MM.1S (cell line): ENCODE measurements around the gene TREML1.

ENCODE experiments used
- EZH2 ChIP-seq: fragments of 300-600 bp; sonication (generic); optimal IDR thresholded peaks from 2 replicates; pipeline ENCODE3; 2017; ENCODE audit warnings: low read depth, mild to moderate bottlenecking, antibody characterized with exemption, low read length, mixed read lengths
- TF ChIP-seq, protein P1 (sequence below): fragments of 300-600 bp; sonication (generic); IDR thresholded peaks from 2 replicates; pipeline ENCODE4 v1.5.1; 2016; ENCODE audit warnings: antibody characterized with exemption, low read length, mixed read lengths

DNA sequence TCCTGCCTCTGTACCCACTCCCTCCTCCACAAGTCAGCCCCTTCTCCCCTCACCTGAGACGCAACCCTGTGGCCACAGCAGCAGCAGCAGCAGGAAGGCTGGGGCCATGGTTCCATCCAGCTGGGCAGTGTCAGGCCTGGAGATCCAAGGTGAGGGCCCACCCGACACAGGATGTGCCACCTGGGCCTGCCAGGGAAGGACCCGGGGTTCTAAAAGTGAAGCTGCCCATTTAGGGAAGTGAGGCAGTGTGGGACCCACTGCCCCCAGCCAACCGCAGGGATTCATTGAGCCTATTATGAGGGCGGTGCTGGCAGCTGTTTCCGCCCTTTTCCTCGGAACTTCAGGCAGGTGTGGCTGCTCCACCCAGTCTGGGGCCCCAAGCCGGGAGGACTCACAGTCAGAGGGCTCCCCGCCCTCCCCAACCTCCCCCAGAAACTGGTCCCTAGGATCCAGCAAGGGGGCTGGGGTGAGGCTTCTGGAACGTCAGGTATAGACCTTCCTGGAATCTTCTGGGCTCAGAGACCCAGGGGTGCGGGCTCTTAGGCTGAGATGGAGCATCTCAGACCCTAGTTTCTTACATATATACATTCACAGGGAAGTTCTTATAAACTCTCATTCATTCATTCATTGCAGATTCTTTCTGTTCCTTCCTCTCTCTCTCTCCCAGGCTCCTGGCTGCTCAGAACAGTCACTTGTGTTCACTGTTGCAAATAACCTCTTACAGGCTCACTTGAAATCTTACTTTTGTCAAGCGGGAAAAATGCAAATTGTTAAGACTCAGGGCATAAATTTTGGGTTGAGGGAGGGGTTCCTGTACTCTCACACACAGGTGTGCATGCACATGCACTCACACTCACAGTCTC lies 47.0 kb upstream of the TREML1 start, which contains the start of gene TREML2:
- TF ChIP-seq, protein P1, sequence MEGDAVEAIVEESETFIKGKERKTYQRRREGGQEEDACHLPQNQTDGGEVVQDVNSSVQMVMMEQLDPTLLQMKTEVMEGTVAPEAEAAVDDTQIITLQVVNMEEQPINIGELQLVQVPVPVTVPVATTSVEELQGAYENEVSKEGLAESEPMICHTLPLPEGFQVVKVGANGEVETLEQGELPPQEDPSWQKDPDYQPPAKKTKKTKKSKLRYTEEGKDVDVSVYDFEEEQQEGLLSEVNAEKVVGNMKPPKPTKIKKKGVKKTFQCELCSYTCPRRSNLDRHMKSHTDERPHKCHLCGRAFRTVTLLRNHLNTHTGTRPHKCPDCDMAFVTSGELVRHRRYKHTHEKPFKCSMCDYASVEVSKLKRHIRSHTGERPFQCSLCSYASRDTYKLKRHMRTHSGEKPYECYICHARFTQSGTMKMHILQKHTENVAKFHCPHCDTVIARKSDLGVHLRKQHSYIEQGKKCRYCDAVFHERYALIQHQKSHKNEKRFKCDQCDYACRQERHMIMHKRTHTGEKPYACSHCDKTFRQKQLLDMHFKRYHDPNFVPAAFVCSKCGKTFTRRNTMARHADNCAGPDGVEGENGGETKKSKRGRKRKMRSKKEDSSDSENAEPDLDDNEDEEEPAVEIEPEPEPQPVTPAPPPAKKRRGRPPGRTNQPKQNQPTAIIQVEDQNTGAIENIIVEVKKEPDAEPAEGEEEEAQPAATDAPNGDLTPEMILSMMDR, result no peak
- no peak for TF ChIP-seq EZH2
